M059J (cell line): ENCODE measurements around the gene DARS2. TPM values are rescaled to one million over a fixed set of nuclear protein-coding genes. Genes with fewer than 3 reads are reported as not detected.
"Not testable (repeated sequence)": the region's sequence is repeated elsewhere in the genome, so short reads cannot be mapped to it uniquely, and the experiment has no call there.

ENCODE experiments used
- DNase-seq: peaks from one replicate; pipeline ENCODE4 v3.0.0-alpha.2; 2012; ENCODE audit warnings: low read depth
- total RNA-seq: library from RNA; depleted of rRNA; stranded (reverse); fragments of >200 nt; shearing (Covaris generic); gene quantifications from 2 replicates; pipeline ENCODE4 v1.2.3, GENCODE V29; 2014

DARS2 gene
- total RNA-seq, 1 experiment from 2014 or later: 33.6 TPM

GRCh38 chr1:173861731-173862145 is 37.3 kb downstream of the DARS2 start:
- no peak for DNase-seq

GRCh38 chr1:173862146-173862768 is 37.8 kb downstream of the DARS2 start:
- not testable (repeated sequence) for DNase-seq

GRCh38 chr1:173862769-173863223 is 38.3 kb downstream of the DARS2 start:
- DNase-seq: no peak

- no peak for DNase-seq
Measured at GRCh38 chr1:173863224-173864161, 39.0 kb downstream of the DARS2 start.

- DNase-seq: no peak
Measured at GRCh38 chr1:173864179-173864867, 39.9 kb downstream of the DARS2 start.

GRCh38 chr1:173865468-173866164 is 41.1 kb downstream of the DARS2 start:
- no peak for DNase-seq

- DNase-seq: no peak
Measured at GRCh38 chr1:173866413-173867115, 42.1 kb downstream of the DARS2 start.

GRCh38 chr1:173867141-173867752 is 42.8 kb downstream of the DARS2 start:
- DNase-seq: no peak

- DNase-seq: peak; percentile 100
Measured at GRCh38 chr1:173867753-173868265, 43.3 kb downstream of the DARS2 start, which contains the start of gene GAS5. Gene GAS5, minus strand, starts transcription at chr1:173867989.

GRCh38 chr1:173868266-173869020 is 44.0 kb downstream of the DARS2 start, which contains the start of gene ZBTB37:
Gene ZBTB37, plus strand, starts transcription at chr1:173868380. Its CDS starts 1,846 bp downstream, at chr1:173870226.
- DNase-seq: peak; percentile 80

GRCh38 chr1:173869021-173869359 is 44.5 kb downstream of the DARS2 start:
- no peak for DNase-seq

- DNase-seq: no peak
Measured at GRCh38 chr1:173870252-173871075, 46.0 kb downstream of the DARS2 start.

GRCh38 chr1:173871091-173871490 is 46.6 kb downstream of the DARS2 start:
- no peak for DNase-seq

- no peak for DNase-seq
Measured at GRCh38 chr1:173871500-173871899, 47.0 kb downstream of the DARS2 start.

GRCh38 chr1:173876732-173877131 is 52.3 kb downstream of the DARS2 start:
- DNase-seq: no peak

- DNase-seq: no peak
Measured at GRCh38 chr1:173878251-173878650, 53.8 kb downstream of the DARS2 start.

GRCh38 chr1:173881117-173881516 is 56.6 kb downstream of the DARS2 start:
- not testable (repeated sequence) for DNase-seq

GRCh38 chr1:173884701-173885100 is 60.2 kb downstream of the DARS2 start:
- DNase-seq: no peak
